IMR-90 (cell line): ENCODE data around the gene ATP9B.

ENCODE experiments used
- NFE2L2 ChIP-seq: fragments of 150-350 bp; IDR thresholded peaks from 2 replicates; pipeline ENCODE4 v1.6.1; 2016; ENCODE audit warnings: low read depth, mild to moderate bottlenecking, low read length
- POLR2A ChIP-seq: IDR thresholded peaks from 2 replicates; pipeline ENCODE4 v1.6.1; 2012; ENCODE audit warnings: mild to moderate bottlenecking, low read depth, low read length
- TF ChIP-seq, protein P1 (sequence below): conservative IDR thresholded peaks from 2 replicates; pipeline ENCODE4 v1.5.1; 2012; ENCODE audit warnings: mild to moderate bottlenecking, low read depth, low read length, improper control_type of control experiment

DNA sequence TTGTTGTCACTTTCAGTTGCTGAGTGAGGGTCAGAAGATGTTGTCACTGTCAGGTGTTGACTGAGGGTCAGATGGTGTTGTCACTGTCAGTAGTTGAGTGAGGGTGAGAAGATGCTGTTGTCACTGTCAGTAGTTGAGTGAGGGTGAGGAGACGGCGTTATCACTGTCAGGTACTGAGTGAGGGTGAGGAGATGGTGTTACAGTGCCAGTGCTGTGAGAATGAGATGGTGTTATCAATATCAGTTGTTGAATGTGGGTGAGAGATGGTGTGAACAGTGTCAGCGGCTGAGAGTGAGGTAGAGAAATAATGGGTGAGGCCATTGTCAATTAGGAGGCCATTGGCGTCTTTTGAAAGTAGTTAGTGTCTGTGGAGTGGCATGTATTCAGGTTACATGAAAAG, 1.6 kb upstream of the ATP9B start:
- TF ChIP-seq POLR2A (no peak), NFE2L2 (no peak)
- TF ChIP-seq, protein P1, sequence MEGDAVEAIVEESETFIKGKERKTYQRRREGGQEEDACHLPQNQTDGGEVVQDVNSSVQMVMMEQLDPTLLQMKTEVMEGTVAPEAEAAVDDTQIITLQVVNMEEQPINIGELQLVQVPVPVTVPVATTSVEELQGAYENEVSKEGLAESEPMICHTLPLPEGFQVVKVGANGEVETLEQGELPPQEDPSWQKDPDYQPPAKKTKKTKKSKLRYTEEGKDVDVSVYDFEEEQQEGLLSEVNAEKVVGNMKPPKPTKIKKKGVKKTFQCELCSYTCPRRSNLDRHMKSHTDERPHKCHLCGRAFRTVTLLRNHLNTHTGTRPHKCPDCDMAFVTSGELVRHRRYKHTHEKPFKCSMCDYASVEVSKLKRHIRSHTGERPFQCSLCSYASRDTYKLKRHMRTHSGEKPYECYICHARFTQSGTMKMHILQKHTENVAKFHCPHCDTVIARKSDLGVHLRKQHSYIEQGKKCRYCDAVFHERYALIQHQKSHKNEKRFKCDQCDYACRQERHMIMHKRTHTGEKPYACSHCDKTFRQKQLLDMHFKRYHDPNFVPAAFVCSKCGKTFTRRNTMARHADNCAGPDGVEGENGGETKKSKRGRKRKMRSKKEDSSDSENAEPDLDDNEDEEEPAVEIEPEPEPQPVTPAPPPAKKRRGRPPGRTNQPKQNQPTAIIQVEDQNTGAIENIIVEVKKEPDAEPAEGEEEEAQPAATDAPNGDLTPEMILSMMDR = no peak
